A549 (cell line): ENCODE results near the gene SLC23A3. TPM values are rescaled to one million over a fixed set of nuclear protein-coding genes. Genes with fewer than 3 reads are reported as not detected.
A peak's percentile ranks its signal among the peaks of the same experiment; 100 is the strongest.

Source experiments
- ATAC-seq, 2 experiments: fragments of 200-7000 bp in 1 of 2; fragments of >200 bp in 1 of 2; cut with Nextera tagmentation in 1 of 2; cut with Tn5 transposase in 1 of 2; 3 replicates each; pipeline versions ENCODE4 v1.8.0 to v1.9.1; 2018 to 2020; ENCODE audit warnings: mild to moderate bottlenecking in 1 of 2, moderate library complexity in 1 of 2
- CTCF ChIA-PET: fragments of 300-600 bp; sonication (Branson Sonifier 250); formaldehyde crosslinking; extraction: SDS; loops from one replicate; lab custom pipeline; 2021; ENCODE audit warnings: antibody characterized with exemption, inconsistent platforms; lab: Yijun Ruan, JAX
- POLR2A ChIA-PET: fragments of 350-600 bp; formaldehyde crosslinking; extraction: SDS; loops from one replicate; lab custom pipeline; 2021; ENCODE audit warnings: antibody characterized with exemption, inconsistent platforms; lab: Yijun Ruan, JAX
- DNase-seq, 2 experiments: peaks; one replicate each; pipeline versions ENCODE4 v3.0.0 to v3.0.0-alpha.2; 2011 to 2016; ENCODE audit warnings: low read depth in 1 of 2, low spot score in 1 of 2
- FAIRE-seq: peaks from 2 replicates; lab custom pipeline; 2011; peaks lifted over from hg19 to GRCh38; lab: Jason Lieb, UNC
- H3K27ac ChIP-seq, 2 experiments: fragments of >200 bp; sonication (Bioruptor Twin); formaldehyde crosslinking; 3 replicates each; pipeline ENCODE4 v1.5.1; 2016 to 2017
- H3K4me1 ChIP-seq: fragments of >200 bp; sonication (Bioruptor Twin); formaldehyde crosslinking; 3 replicates; pipeline ENCODE4 v1.6.1; 2016
- H3K4me2 ChIP-seq: fragments of >200 bp; sonication (Bioruptor Twin); formaldehyde crosslinking; 3 replicates; pipeline ENCODE4 v1.6.1; 2016
- H3K4me3 ChIP-seq: fragments of >200 bp; sonication (Bioruptor Twin); formaldehyde crosslinking; 3 replicates; pipeline ENCODE4 v1.5.1; 2016
- H3K9me3 ChIP-seq: fragments of >200 bp; sonication (Bioruptor Twin); formaldehyde crosslinking; 3 replicates; pipeline ENCODE4 v1.6.1; 2016
- BHLHE40 ChIP-seq: IDR thresholded peaks from 2 replicates; pipeline ENCODE4 v1.6.1; 2012; ENCODE audit warnings: low read depth, low read length, inconsistent platforms
- CHD2 ChIP-seq: fragments of 150-350 bp; IDR thresholded peaks from 2 replicates; pipeline ENCODE4 v1.6.1; 2014; ENCODE audit warnings: low read length; ENCODE audit not compliant: partially characterized antibody
- EHMT2 ChIP-seq: fragments of 200-600 bp; sonication (generic); IDR thresholded peaks from 2 replicates; pipeline ENCODE4 v1.6.1; 2016; ENCODE audit warnings: antibody characterized with exemption, low read depth, mild to moderate bottlenecking, moderate library complexity
- ESRRA ChIP-seq: fragments of 150-350 bp; IDR thresholded peaks from 2 replicates; pipeline ENCODE4 v1.6.1; 2014; ENCODE audit warnings: mild to moderate bottlenecking, low read length, borderline replicate concordance
- GATA3 ChIP-seq: IDR thresholded peaks from 2 replicates; pipeline ENCODE4 v1.6.1; 2012; ENCODE audit warnings: borderline replicate concordance
- JUN ChIP-seq, 2 experiments: fragments of >200 bp; sonication (Bioruptor Twin); formaldehyde crosslinking; IDR thresholded peaks; 2 replicates in 1 of 2; 3 replicates in 1 of 2; pipeline ENCODE4 v1.6.1; 2016 to 2017
- MAZ ChIP-seq: fragments of 150-350 bp; IDR thresholded peaks from 2 replicates; pipeline ENCODE4 v1.6.1; 2014; ENCODE audit warnings: antibody characterized with exemption, low read depth, low read length, borderline replicate concordance
- MYC ChIP-seq: IDR thresholded peaks from 2 replicates; pipeline ENCODE4 v1.6.1; 2012; ENCODE audit warnings: mild to moderate bottlenecking, inconsistent platforms, low read length, improper control_type of control experiment, borderline replicate concordance
- POLR2A ChIP-seq: IDR thresholded peaks from 2 replicates; pipeline ENCODE4 v1.6.1; 2012; ENCODE audit warnings: mild to moderate bottlenecking, low read length
- RAD21 ChIP-seq, 2 experiments: fragments of >200 bp in 1 of 2; sonication (Bioruptor Twin) in 1 of 2; formaldehyde crosslinking in 1 of 2; IDR thresholded peaks in 1 of 2; conservative IDR thresholded peaks in 1 of 2; 2 replicates in 1 of 2; 3 replicates in 1 of 2; pipeline ENCODE4 v1.6.1; 2012 to 2018; ENCODE audit warnings: inconsistent platforms in 1 of 2
- TFCP2L1 ChIP-seq: fragments of 250-450 bp; sonication (Bioruptor Pico); IDR thresholded peaks from 2 replicates; pipeline ENCODE4 v1.5.0; 2021; ENCODE audit warnings: mild to moderate bottlenecking
- TP53 ChIP-seq: fragments of 250-450 bp; sonication (Bioruptor Pico); IDR thresholded peaks from 2 replicates; pipeline ENCODE4 v1.5.0; 2021; ENCODE audit warnings: mild to moderate bottlenecking, moderate library complexity
- ZNF302 ChIP-seq: fragments of 250-450 bp; sonication (Bioruptor Pico); IDR thresholded peaks from 2 replicates; pipeline ENCODE4 v1.9.0; 2021; ENCODE audit warnings: inconsistent platforms, mild to moderate bottlenecking, moderate library complexity
- WGBS: methylation state at CpG from one replicate; pipeline ENCODE4 v1.1.6; 2017; ENCODE audit errors: missing lambda C conversion rate; 5-methylcytosine and 5-hydroxymethylcytosine counted together
- polyA minus RNA-seq: library from RNA; depleted of rRNA, polyadenylated mRNA; stranded (reverse); fragments of >200 nt; gene quantifications from 2 replicates; pipeline ENCODE4 v1.2.3, GENCODE V29; 2011; rRNA and poly(A)+ RNA removed
- polyA plus RNA-seq, 4 experiments: library from polyadenylated mRNA; depleted of rRNA in 3 of 4; stranded (reverse); fragments of >200 nt; fragmentation: RNase III in 1 of 4; extraction: RNeasy Plus Mini Kit Qiagen cat#74134 plus additional on column Dnase treatment in 1 of 4; gene quantifications; 2 replicates in 3 of 4; 3 replicates in 1 of 4; pipeline ENCODE4 v1.2.3, GENCODE V29; 2011 to 2017
- TF ChIP-seq, protein P1 (sequence below): fragments of 450-650 bp; IDR thresholded peaks from 2 replicates; pipeline ENCODE4 v1.6.1; 2014; ENCODE audit warnings: antibody characterized with exemption
- TF ChIP-seq, protein P2 (sequence below): fragments of 250-450 bp; sonication (Bioruptor Pico); IDR thresholded peaks from 2 replicates; pipeline ENCODE4 v1.5.0; 2020; ENCODE audit warnings: low read depth, mild to moderate bottlenecking, moderate library complexity
- TF ChIP-seq, protein P3 (sequence below): IDR thresholded peaks from 2 replicates; pipeline ENCODE4 v1.6.1; 2012
- TF ChIP-seq, protein P4 (sequence below): fragments of >200 bp; sonication (Bioruptor Twin); formaldehyde crosslinking; IDR thresholded peaks from 3 replicates; pipeline ENCODE4 v1.5.1; 2016
- TF ChIP-seq, protein P5 (sequence below): fragments of >200 bp; sonication (Bioruptor Twin); formaldehyde crosslinking; IDR thresholded peaks from 3 replicates; pipeline ENCODE4 v1.6.1; 2016
- TF ChIP-seq, protein P6 (sequence below): IDR thresholded peaks from 2 replicates; pipeline ENCODE4 v1.6.1; 2012
- TF ChIP-seq, protein P7 (sequence below): IDR thresholded peaks from 2 replicates; pipeline ENCODE4 v1.6.1; 2012; ENCODE audit warnings: low read depth, borderline replicate concordance

Gene SLC23A3, protein sequence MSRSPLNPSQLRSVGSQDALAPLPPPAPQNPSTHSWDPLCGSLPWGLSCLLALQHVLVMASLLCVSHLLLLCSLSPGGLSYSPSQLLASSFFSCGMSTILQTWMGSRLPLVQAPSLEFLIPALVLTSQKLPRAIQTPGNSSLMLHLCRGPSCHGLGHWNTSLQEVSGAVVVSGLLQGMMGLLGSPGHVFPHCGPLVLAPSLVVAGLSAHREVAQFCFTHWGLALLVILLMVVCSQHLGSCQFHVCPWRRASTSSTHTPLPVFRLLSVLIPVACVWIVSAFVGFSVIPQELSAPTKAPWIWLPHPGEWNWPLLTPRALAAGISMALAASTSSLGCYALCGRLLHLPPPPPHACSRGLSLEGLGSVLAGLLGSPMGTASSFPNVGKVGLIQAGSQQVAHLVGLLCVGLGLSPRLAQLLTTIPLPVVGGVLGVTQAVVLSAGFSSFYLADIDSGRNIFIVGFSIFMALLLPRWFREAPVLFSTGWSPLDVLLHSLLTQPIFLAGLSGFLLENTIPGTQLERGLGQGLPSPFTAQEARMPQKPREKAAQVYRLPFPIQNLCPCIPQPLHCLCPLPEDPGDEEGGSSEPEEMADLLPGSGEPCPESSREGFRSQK
- polyA plus RNA-seq (2011; rRNA removed), result 0.39 and 0.66 TPM in 2 replicates
- polyA plus RNA-seq (2012; cell fraction: cytosol; rRNA removed), result 0.17 and 0.23 TPM in 2 replicates
- 2.7 and 3.2 TPM in 2 replicates for polyA plus RNA-seq (2012; cell fraction: nucleus; rRNA removed)
- 0.80 to 0.90 TPM (median 0.83 TPM) in 3 replicates for polyA plus RNA-seq (2017; fragmentation: RNase III; extraction: RNeasy Plus Mini Kit Qiagen cat#74134 plus additional on column Dnase treatment)
- 1.1 TPM in 2 replicates for polyA minus RNA-seq

DNA sequence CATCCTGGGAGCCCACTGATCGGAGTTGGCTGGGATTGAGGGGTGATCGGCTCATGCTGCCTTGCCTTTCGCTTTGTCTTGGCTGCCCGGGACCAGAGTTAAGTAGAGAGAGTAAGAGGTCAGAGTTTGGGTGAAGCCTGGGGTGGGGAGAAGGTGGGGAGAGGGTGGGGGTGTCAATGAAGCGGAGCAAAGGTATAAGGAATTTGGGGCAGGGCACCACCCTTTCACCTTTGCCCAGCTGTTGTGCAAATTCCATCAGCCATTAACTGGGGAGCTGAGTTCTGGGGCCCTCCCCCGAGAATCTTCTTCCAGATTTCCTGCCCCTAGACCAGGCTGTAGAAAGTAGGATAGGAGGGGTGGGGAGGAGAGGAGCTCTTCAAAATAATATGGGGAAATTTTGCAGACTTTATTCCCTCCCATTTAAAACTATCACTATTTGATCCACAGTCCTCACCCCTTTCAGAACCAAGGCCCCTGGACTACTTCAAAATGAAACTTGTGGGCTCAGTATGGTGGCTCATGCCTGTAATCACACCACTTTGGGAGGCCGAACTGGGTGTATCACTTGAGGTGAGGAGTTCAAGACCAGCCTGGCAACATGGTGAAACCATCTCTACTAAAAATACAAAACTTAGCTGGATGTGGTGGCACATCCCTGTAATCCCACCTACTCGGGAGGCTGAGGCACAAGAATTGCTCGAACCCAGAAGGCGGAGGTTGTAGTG, at the start of gene SLC23A3:
Gene SLC23A3 (minus strand): TSS at position 100 of the 725 bp plus-strand sequence. CDS start 45 bp downstream, at position 55.
- no peak for TF ChIP-seq RAD21 (conservative IDR thresholded peaks at IDR 0.05 in 1 of 2, IDR thresholded peaks at IDR 0.05 in 1 of 2)
- ChIA-PET CTCF (interaction anchor here (0.6 to 10.6 kb wide), 23 partner anchors 12 to 398 kb away, joined by 3 to 177 read pairs (median 4); partner anchors contain the start of genes DNAJB2 and NHEJ1), POLR2A (interaction anchor here (1.6 kb wide), 1 partner anchor 79 kb away, joined by 4 read pairs; no protein-coding TSS in a partner anchor)
- no peak for DNase-seq
- Histone ChIP-seq H3K4me3 (no peak within 1 kb of the TSS), H3K9me3 (no peaks in the 10 kb centered on the region), H3K4me1 (no peaks in the 10 kb centered on the region), H3K4me2 (no peak within 1 kb of the TSS), H3K27ac (no peak within 1 kb of the TSS)
- FAIRE-seq, result no peak
- 81% methylated on average over 10 of the region's 10 CpGs for WGBS
- ATAC-seq, result no peak

DNA sequence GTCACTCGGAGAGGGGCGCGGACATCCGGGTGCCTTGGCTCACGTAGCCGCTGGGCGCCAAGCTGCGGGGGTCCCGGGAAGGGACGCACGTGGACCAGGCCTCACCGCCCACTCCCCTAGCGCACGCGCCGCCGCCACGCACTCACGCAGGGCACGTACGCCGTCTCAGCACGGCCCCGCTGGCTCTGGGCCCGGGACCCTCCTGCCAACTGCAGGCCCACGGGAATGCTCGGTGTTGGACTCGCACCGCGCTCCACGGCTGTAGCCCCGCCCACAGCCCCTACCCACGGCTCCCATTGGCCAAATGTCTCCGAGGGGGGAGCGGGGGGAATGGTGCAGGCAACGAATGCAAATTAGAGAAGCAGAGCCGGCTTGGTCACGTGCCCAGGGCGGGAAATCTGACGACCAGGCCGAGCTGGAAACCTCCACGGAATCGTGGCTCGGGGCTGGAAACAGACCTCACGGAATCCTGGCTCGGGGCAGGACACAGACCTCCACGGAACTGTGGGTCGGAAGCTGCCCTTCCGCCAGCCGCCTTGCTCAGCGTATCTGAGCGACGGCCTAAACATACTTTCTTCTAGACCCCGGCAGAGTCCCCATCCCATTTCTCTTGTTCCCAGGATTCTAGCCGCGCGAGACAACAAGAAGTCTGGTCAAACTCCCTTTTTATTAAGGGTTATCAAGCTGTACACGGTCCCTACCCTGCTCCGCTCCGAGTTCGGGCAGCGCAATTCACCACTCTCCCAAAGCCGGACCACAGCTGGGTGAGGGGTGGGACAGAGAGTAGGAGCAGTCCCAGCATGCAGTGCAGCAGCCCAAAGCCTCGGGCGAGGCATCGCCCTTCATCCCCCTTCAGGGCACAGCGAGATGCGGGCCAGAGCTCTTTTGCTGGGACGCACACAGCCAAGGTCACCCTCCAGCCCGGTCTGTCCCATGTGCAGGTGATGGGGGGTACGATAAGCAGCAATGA, 49.2 kb upstream of the SLC23A3 start, which contains the start of gene ABCB6:
Gene ABCB6 (minus strand): TSS at position 227 of the 970 bp plus-strand sequence. CDS start 285 bp downstream, outside the sequence.
- TF ChIP-seq MYC (peak; percentile 74), ZNF302 (no peak), MAZ (0 out of 2 replicates have a peak, but pooled peaks have one; percentile 41), TFCP2L1 (CRISPR knock-in tag) (peak; percentile 57; the same call in 1 of the 2 replicates), POLR2A (peak; percentile 94), JUN (IDR thresholded peaks at IDR 0.05) (peak in 1 of 2 experiments; percentile 68; a peak in 2 of 5 replicates), GATA3 (peak; percentile 57), CHD2 (peak; percentile 32), EHMT2 (no peak), ESRRA (no peak), TP53 (CRISPR knock-in tag) (0 out of 2 replicates have a peak, but pooled peaks have one; percentile 12), BHLHE40 (peak; percentile 70; the same call in 1 of the 2 replicates)
- TF ChIP-seq, protein P1, sequence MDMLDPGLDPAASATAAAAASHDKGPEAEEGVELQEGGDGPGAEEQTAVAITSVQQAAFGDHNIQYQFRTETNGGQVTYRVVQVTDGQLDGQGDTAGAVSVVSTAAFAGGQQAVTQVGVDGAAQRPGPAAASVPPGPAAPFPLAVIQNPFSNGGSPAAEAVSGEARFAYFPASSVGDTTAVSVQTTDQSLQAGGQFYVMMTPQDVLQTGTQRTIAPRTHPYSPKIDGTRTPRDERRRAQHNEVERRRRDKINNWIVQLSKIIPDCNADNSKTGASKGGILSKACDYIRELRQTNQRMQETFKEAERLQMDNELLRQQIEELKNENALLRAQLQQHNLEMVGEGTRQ, result peak; percentile 95
- TF ChIP-seq, protein P2, sequence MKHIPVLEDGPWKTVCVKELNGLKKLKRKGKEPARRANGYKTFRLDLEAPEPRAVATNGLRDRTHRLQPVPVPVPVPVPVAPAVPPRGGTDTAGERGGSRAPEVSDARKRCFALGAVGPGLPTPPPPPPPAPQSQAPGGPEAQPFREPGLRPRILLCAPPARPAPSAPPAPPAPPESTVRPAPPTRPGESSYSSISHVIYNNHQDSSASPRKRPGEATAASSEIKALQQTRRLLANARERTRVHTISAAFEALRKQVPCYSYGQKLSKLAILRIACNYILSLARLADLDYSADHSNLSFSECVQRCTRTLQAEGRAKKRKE (CRISPR knock-in tag), result peak; percentile 9; the same call in 1 of the 2 replicates
- TF ChIP-seq, protein P3, sequence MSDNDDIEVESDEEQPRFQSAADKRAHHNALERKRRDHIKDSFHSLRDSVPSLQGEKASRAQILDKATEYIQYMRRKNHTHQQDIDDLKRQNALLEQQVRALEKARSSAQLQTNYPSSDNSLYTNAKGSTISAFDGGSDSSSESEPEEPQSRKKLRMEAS, result peak; percentile 97
- TF ChIP-seq, protein P4, sequence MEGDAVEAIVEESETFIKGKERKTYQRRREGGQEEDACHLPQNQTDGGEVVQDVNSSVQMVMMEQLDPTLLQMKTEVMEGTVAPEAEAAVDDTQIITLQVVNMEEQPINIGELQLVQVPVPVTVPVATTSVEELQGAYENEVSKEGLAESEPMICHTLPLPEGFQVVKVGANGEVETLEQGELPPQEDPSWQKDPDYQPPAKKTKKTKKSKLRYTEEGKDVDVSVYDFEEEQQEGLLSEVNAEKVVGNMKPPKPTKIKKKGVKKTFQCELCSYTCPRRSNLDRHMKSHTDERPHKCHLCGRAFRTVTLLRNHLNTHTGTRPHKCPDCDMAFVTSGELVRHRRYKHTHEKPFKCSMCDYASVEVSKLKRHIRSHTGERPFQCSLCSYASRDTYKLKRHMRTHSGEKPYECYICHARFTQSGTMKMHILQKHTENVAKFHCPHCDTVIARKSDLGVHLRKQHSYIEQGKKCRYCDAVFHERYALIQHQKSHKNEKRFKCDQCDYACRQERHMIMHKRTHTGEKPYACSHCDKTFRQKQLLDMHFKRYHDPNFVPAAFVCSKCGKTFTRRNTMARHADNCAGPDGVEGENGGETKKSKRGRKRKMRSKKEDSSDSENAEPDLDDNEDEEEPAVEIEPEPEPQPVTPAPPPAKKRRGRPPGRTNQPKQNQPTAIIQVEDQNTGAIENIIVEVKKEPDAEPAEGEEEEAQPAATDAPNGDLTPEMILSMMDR, result no peak
- TF ChIP-seq, protein P5, sequence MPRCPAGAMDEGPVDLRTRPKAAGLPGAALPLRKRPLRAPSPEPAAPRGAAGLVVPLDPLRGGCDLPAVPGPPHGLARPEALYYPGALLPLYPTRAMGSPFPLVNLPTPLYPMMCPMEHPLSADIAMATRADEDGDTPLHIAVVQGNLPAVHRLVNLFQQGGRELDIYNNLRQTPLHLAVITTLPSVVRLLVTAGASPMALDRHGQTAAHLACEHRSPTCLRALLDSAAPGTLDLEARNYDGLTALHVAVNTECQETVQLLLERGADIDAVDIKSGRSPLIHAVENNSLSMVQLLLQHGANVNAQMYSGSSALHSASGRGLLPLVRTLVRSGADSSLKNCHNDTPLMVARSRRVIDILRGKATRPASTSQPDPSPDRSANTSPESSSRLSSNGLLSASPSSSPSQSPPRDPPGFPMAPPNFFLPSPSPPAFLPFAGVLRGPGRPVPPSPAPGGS, result peak; percentile 66; the same call in 1 of the 3 replicates
- TF ChIP-seq, protein P6, sequence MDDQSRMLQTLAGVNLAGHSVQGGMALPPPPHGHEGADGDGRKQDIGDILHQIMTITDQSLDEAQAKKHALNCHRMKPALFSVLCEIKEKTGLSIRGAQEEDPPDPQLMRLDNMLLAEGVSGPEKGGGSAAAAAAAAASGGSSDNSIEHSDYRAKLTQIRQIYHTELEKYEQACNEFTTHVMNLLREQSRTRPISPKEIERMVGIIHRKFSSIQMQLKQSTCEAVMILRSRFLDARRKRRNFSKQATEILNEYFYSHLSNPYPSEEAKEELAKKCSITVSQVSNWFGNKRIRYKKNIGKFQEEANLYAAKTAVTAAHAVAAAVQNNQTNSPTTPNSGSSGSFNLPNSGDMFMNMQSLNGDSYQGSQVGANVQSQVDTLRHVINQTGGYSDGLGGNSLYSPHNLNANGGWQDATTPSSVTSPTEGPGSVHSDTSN, result peak; percentile 35
- TF ChIP-seq, protein P7, sequence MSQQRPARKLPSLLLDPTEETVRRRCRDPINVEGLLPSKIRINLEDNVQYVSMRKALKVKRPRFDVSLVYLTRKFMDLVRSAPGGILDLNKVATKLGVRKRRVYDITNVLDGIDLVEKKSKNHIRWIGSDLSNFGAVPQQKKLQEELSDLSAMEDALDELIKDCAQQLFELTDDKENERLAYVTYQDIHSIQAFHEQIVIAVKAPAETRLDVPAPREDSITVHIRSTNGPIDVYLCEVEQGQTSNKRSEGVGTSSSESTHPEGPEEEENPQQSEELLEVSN, result peak; percentile 99
- peak within 1 kb of the TSS; percentile 93 for H3K4me2 ChIP-seq
- DNase-seq (peak; percentile 92), FAIRE-seq (peak; percentile 43), ATAC-seq (peak; percentile 65 to 84)
- H3K9me3 ChIP-seq, result no peaks in the 10 kb centered on the region
- peak within 1 kb of the TSS; percentile 65 for H3K4me3 ChIP-seq
- ChIA-PET POLR2A (interaction anchor here (0.6 to 3.8 kb wide), 10 partner anchors 8 to 76 kb away, joined by 3 to 25 read pairs (median 8); partner anchors contain the start of genes CNPPD1, DNAJB2, GLB1L and STK16), CTCF (interaction anchor here (0.7 to 7.3 kb wide), 12 partner anchors 20 to 80 kb away, joined by 3 to 79 read pairs (median 4); partner anchors contain the start of gene DNAJB2)
- 48% methylated on average over 35 of the region's 71 CpGs for WGBS
- H3K4me1 ChIP-seq, result peaks cover 30% of the 10 kb centered on the region
- peak within 1 kb of the TSS; percentile 92 to 95 for H3K27ac ChIP-seq
